ENCODE data around the gene TYSND1. TPM values are rescaled to one million over a fixed set of nuclear protein-coding genes. Genes with fewer than 3 reads are reported as not detected.
"Not testable (repeated sequence)": the region's sequence is repeated elsewhere in the genome, so short reads cannot be mapped to it uniquely, and the experiment has no call there.

Gene TYSND1
- total RNA-seq, 1 experiment from 2014 or later, result 13.6 TPM

DNA sequence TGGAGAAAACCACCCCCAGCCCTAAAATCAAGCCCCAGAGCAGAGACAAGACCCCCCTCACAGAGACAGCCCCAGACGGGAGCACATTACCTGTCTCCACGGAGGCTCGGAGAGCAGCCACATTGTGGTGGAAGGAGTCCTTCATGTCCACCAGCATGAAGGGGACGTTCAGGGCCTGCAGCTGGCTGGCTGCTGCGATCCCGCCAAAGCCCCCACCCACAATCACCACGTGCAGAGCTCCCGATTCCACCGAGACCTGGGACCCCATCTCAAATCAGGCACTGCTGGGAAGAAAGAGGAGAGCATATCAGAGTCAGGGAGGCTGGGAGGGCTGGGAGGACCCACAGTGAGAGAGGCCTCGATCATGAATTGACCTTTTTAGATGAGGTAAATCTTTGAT is 22.7 kb downstream of the TYSND1 start (continued):
- TF ChIP-seq, protein P1, sequence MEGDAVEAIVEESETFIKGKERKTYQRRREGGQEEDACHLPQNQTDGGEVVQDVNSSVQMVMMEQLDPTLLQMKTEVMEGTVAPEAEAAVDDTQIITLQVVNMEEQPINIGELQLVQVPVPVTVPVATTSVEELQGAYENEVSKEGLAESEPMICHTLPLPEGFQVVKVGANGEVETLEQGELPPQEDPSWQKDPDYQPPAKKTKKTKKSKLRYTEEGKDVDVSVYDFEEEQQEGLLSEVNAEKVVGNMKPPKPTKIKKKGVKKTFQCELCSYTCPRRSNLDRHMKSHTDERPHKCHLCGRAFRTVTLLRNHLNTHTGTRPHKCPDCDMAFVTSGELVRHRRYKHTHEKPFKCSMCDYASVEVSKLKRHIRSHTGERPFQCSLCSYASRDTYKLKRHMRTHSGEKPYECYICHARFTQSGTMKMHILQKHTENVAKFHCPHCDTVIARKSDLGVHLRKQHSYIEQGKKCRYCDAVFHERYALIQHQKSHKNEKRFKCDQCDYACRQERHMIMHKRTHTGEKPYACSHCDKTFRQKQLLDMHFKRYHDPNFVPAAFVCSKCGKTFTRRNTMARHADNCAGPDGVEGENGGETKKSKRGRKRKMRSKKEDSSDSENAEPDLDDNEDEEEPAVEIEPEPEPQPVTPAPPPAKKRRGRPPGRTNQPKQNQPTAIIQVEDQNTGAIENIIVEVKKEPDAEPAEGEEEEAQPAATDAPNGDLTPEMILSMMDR (IDR thresholded peaks at IDR 0.05 in 2 of 3, conservative IDR thresholded peaks at IDR 0.05 in 1 of 3; ENCODE audit: borderline replicate concordance in 1 of 3, insufficient read depth in 1 of 3, low read depth in 2 of 3, low read length in 2 of 3), result no peak
- no peak for TF ChIP-seq FOSL1 (IDR thresholded peaks at IDR 0.05; ENCODE audit: low read depth)
- no peak for TF ChIP-seq EGR1 (IDR thresholded peaks at IDR 0.05; ENCODE audit: low read depth)
- no peak for TF ChIP-seq SIN3A (IDR thresholded peaks at IDR 0.05; ENCODE audit: low read depth)
- TF ChIP-seq POLR2A (IDR thresholded peaks at IDR 0.05; ENCODE audit: borderline replicate concordance, extremely low read depth, insufficient read depth, insufficient read length), result no peak
- no peak for TF ChIP-seq ELF1 (IDR thresholded peaks at IDR 0.05; ENCODE audit: borderline replicate concordance, low read depth)

DNA sequence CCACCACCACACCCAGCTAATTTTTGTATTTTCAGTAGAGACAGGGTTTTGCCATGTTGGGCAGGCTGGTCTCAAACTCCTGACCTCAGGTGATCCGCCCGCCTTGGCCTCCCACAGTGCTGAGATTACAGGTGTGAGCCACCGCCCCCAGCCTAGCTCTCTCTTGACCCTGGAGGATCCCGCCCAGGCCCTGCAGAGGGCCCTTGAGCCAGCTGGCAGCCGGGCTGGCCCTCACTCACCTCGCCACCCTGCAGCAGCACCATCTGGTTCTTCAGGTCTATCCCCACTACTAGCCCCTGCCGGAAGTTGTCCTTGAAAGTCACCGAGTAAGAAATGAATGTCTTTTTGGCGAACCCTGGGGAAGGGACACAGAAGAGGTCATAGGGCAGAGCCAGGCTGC is 23.3 kb downstream of the TYSND1 start:
- POLR2A ChIA-PET; H3K9ac ChIP-seq (ENCODE audit: low read length); H3K4me3 ChIP-seq (replicated peaks in 1 of 2; ENCODE audit: low read depth in 1 of 2, low read length in 2 of 2); H3K9me3 ChIP-seq (ENCODE audit: control insufficient read depth in 1 of 2, insufficient read depth in 1 of 2, low read depth in 1 of 2, low read length in 2 of 2); H3K27ac ChIP-seq (ENCODE audit: low read depth, low read length); H3K9me2 ChIP-seq (ENCODE audit: insufficient read depth); intact Hi-C loops (cut with micrococcal nuclease); H2AFZ ChIP-seq (ENCODE audit: low read depth, low read length, poor library complexity, severe bottlenecking); H3K4me1 ChIP-seq (ENCODE audit: control insufficient read depth in 1 of 2, insufficient read depth in 2 of 2, low read length in 2 of 2); BruUV-seq (replicated peaks); ATAC-seq; H3K27me3 ChIP-seq (ENCODE audit: insufficient read depth, low read length); RAD21 ChIA-PET (ENCODE audit: low non-redundant PET in 1 of 2, low total read pairs in 2 of 2, uncharacterized antibody in 2 of 2, unreplicated experiment in 2 of 2); H3K4me2 ChIP-seq (ENCODE audit: low read length); H4K20me1 ChIP-seq (ENCODE audit: insufficient read depth); DNase-seq (ENCODE audit: low read depth, low spot score): not testable (repeated sequence)
- peaks cover 5 to 34% of the 10 kb centered on the region in 2 experiments; a peak in 3 of 4 replicates for H3K36me3 ChIP-seq (ENCODE audit: control insufficient read depth in 1 of 2, insufficient read depth in 2 of 2, low read length in 2 of 2)
- CTCF ChIA-PET, result interaction anchor here (1.3 kb wide), 1 partner anchor 23 kb away, joined by 4 read pairs; the partner anchor contains the start of gene TYSND1
- H3K79me2 ChIP-seq (ENCODE audit: insufficient read depth, low read length), result peaks cover 32% of the 10 kb centered on the region

DNA sequence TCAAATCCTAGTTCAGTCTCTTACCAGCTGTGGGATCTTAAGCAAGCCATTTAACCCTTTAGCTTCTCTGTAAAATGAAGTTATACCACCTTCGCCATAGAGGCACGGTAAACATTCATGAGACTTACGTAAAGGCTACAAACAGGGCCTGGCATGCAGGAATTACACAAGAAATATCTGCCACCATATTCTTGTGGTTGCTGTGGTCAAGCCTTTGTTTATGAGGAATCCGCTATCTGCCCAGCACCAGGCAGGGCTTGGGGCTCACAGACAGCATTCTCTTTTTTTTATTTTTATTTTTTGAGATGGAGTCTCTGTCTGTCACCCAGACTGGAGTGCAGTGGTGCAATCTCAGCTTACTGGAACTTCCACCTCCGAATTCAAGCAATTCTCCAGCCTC is 23.8 kb downstream of the TYSND1 start:
- BruUV-seq (replicated peaks), result no TSS peak
- no peak overlapping the region for H3K4me3 ChIP-seq (replicated peaks in 1 of 2; ENCODE audit: low read depth in 1 of 2, low read length in 2 of 2)
- peaks cover 29% of the 10 kb centered on the region for H3K79me2 ChIP-seq (ENCODE audit: insufficient read depth, low read length)
- no peak overlapping the region for H3K9ac ChIP-seq (ENCODE audit: low read length)
- no peak overlapping the region for H2AFZ ChIP-seq (ENCODE audit: low read depth, low read length, poor library complexity, severe bottlenecking)
- H3K4me1 ChIP-seq (ENCODE audit: control insufficient read depth in 1 of 2, insufficient read depth in 2 of 2, low read length in 2 of 2), result peaks cover 0 to 7% of the 10 kb centered on the region in 2 experiments; a peak in 1 of 4 replicates
- CTCF ChIA-PET, result interaction anchor here (0.6 to 1.3 kb wide), 3 partner anchors 15 to 161 kb away, joined by 4 read pairs; partner anchors contain the start of gene TYSND1
- ATAC-seq (no peak), DNase-seq (ENCODE audit: low read depth, low spot score) (no peak)
- POLR2A ChIA-PET, result no interaction called here
- RAD21 ChIA-PET (ENCODE audit: low non-redundant PET in 1 of 2, low total read pairs in 2 of 2, uncharacterized antibody in 2 of 2, unreplicated experiment in 2 of 2), result no interaction called here
- H3K27ac ChIP-seq (ENCODE audit: low read depth, low read length), result no peak overlapping the region
- intact Hi-C loops (cut with micrococcal nuclease), result no loop called here
- H4K20me1 ChIP-seq (ENCODE audit: insufficient read depth), result no peaks in the 10 kb centered on the region
- no peaks in the 10 kb centered on the region for H3K27me3 ChIP-seq (ENCODE audit: insufficient read depth, low read length)
- no peaks in the 10 kb centered on the region for H3K9me3 ChIP-seq (ENCODE audit: control insufficient read depth in 1 of 2, insufficient read depth in 1 of 2, low read depth in 1 of 2, low read length in 2 of 2)
- no peaks in the 10 kb centered on the region for H3K9me2 ChIP-seq (ENCODE audit: insufficient read depth)
- peaks cover 5 to 34% of the 10 kb centered on the region in 2 experiments; a peak in 3 of 4 replicates for H3K36me3 ChIP-seq (ENCODE audit: control insufficient read depth in 1 of 2, insufficient read depth in 2 of 2, low read length in 2 of 2)
- H3K4me2 ChIP-seq (ENCODE audit: low read length), result no peak overlapping the region
- TF ChIP-seq EGR1 (IDR thresholded peaks at IDR 0.05; ENCODE audit: low read depth) (no peak), ZFX (IDR thresholded peaks at IDR 0.05) (no peak), EZH2phosphoT487 (IDR thresholded peaks at IDR 0.05; ENCODE audit: borderline replicate concordance) (no peak), JUND (IDR thresholded peaks at IDR 0.05) (no peak), ELF1 (IDR thresholded peaks at IDR 0.05; ENCODE audit: borderline replicate concordance, low read depth) (no peak), POLR2AphosphoS5 (IDR thresholded peaks at IDR 0.05; ENCODE audit: low read depth, low read length) (no peak), EZH2 (IDR thresholded peaks at IDR 0.05) (no peak)
- TF ChIP-seq, protein P2, sequence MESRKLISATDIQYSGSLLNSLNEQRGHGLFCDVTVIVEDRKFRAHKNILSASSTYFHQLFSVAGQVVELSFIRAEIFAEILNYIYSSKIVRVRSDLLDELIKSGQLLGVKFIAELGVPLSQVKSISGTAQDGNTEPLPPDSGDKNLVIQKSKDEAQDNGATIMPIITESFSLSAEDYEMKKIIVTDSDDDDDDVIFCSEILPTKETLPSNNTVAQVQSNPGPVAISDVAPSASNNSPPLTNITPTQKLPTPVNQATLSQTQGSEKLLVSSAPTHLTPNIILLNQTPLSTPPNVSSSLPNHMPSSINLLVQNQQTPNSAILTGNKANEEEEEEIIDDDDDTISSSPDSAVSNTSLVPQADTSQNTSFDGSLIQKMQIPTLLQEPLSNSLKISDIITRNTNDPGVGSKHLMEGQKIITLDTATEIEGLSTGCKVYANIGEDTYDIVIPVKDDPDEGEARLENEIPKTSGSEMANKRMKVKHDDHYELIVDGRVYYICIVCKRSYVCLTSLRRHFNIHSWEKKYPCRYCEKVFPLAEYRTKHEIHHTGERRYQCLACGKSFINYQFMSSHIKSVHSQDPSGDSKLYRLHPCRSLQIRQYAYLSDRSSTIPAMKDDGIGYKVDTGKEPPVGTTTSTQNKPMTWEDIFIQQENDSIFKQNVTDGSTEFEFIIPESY (IDR thresholded peaks at IDR 0.05; ENCODE audit: extremely low read depth, insufficient replicate concordance, low read length), result no peak
- TF ChIP-seq, protein P1 (IDR thresholded peaks at IDR 0.05 in 2 of 3, conservative IDR thresholded peaks at IDR 0.05 in 1 of 3; ENCODE audit: borderline replicate concordance in 1 of 3, insufficient read depth in 1 of 3, low read depth in 2 of 3, low read length in 2 of 3), result no peak

Data from HCT116 (cell line).